ENCODE results near the gene TRIM59. TPM values are rescaled to one million over a fixed set of nuclear protein-coding genes. Genes with fewer than 3 reads are reported as not detected.

Gene TRIM59, protein sequence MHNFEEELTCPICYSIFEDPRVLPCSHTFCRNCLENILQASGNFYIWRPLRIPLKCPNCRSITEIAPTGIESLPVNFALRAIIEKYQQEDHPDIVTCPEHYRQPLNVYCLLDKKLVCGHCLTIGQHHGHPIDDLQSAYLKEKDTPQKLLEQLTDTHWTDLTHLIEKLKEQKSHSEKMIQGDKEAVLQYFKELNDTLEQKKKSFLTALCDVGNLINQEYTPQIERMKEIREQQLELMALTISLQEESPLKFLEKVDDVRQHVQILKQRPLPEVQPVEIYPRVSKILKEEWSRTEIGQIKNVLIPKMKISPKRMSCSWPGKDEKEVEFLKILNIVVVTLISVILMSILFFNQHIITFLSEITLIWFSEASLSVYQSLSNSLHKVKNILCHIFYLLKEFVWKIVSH
- 0.90 TPM for polyA plus RNA-seq (2012; ENCODE audit: insufficient read length, low read depth)

DNA sequence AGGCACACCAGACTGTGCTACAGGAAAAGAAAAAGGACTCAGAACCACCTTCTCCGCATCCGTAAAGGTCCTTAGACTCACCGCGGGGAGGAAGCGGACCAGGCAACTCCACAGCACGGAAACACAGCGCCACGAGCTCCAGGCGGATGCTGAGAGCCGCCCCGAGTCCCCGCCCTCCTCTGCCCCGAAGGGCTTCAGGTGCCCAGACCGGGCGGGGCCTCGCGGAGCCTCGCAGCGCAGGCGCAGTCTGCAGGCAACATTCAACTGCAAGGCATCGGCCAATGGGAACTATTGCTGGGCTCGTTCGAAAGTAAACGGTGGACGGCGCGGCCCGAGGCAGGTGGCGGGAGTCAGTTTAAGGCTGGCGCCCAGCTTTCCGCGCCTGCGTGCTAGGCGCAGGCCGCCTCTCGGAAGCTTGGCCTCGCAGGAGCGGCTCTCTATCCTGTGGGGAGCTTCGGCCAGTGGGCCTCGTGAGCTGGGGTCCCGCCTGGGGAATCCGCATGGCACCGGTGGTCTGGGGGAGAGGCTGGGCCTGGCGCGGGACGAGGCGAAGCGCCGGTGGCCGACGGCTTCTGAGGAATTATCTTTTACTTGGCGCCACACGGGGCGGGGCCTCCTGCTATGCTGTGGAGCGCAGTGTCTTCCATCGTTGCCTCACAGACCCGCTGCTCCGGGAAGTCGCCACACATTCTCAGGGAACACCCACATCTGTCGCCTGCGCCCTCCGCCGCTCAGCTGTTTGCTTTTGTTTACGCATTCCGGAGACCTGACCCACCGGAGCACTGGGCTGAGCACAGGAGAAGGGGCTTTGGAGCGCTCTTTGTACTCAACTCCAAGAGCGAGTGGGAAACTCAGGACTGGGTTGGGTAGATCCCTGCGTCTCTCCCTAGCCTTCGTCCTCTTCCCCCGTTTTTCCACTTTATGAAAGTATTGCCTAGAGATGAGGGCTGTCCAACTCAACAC lies at the start of gene TRIM59:
TSS of gene TRIM59 (minus strand) at position 151 of the 963 bp plus-strand sequence. CDS start 10,603 bp downstream, outside the sequence.
- peak; percentile 38 for TF ChIP-seq FOXP2 (optimal IDR thresholded peaks at IDR 0.05; ENCODE audit: borderline replicate concordance, extremely low read depth, extremely low read length, insufficient read depth)
- no peak for TF ChIP-seq SIN3A (IDR thresholded peaks at IDR 0.05; ENCODE audit: borderline replicate concordance, insufficient read depth, low read length)
- TF ChIP-seq, protein P1, sequence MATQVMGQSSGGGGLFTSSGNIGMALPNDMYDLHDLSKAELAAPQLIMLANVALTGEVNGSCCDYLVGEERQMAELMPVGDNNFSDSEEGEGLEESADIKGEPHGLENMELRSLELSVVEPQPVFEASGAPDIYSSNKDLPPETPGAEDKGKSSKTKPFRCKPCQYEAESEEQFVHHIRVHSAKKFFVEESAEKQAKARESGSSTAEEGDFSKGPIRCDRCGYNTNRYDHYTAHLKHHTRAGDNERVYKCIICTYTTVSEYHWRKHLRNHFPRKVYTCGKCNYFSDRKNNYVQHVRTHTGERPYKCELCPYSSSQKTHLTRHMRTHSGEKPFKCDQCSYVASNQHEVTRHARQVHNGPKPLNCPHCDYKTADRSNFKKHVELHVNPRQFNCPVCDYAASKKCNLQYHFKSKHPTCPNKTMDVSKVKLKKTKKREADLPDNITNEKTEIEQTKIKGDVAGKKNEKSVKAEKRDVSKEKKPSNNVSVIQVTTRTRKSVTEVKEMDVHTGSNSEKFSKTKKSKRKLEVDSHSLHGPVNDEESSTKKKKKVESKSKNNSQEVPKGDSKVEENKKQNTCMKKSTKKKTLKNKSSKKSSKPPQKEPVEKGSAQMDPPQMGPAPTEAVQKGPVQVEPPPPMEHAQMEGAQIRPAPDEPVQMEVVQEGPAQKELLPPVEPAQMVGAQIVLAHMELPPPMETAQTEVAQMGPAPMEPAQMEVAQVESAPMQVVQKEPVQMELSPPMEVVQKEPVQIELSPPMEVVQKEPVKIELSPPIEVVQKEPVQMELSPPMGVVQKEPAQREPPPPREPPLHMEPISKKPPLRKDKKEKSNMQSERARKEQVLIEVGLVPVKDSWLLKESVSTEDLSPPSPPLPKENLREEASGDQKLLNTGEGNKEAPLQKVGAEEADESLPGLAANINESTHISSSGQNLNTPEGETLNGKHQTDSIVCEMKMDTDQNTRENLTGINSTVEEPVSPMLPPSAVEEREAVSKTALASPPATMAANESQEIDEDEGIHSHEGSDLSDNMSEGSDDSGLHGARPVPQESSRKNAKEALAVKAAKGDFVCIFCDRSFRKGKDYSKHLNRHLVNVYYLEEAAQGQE (IDR thresholded peaks at IDR 0.05; ENCODE audit: insufficient read depth in 1 of 2, low read depth in 2 of 2, low read length in 2 of 2) = 0 out of 4 replicates have a peak, but pooled peaks of 1 of the 2 experiments have one; percentile 31
- TF ChIP-seq POLR2AphosphoS5 (IDR thresholded peaks at IDR 0.05; ENCODE audit: low read depth, low read length) = peak; percentile 78
- TF ChIP-seq TAF1 (IDR thresholded peaks at IDR 0.05; ENCODE audit: borderline replicate concordance, insufficient read depth, low read length) = peak; percentile 54; the same call in 1 of the 2 replicates

DNA sequence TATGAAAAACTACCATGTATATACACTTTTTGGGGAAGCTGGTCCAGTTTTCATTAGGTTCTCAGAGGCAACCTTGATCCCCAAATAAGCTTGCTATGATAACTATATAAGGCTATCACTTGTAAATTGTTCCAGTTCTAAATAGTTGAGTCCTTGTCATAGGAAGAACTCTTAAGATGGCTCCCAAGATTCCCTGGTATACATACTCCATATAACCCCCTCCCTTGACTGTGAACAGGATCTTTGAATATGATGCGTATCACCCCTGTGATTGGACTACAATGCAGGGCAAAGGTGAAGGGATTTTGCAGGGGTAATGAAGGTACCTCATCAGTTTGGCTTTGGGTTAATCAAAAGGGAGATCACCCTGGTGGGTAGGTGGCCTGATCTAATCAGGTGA lies 48.6 kb upstream of the TRIM59 start:
- no peak for TF ChIP-seq TAF1 (IDR thresholded peaks at IDR 0.05; ENCODE audit: borderline replicate concordance, insufficient read depth, low read length)
- TF ChIP-seq POLR2AphosphoS5 (IDR thresholded peaks at IDR 0.05; ENCODE audit: low read depth, low read length) = no peak
- no peak for TF ChIP-seq FOXP2 (optimal IDR thresholded peaks at IDR 0.05; ENCODE audit: borderline replicate concordance, extremely low read depth, extremely low read length, insufficient read depth)
- TF ChIP-seq SIN3A (IDR thresholded peaks at IDR 0.05; ENCODE audit: borderline replicate concordance, insufficient read depth, low read length) = no peak

DNA sequence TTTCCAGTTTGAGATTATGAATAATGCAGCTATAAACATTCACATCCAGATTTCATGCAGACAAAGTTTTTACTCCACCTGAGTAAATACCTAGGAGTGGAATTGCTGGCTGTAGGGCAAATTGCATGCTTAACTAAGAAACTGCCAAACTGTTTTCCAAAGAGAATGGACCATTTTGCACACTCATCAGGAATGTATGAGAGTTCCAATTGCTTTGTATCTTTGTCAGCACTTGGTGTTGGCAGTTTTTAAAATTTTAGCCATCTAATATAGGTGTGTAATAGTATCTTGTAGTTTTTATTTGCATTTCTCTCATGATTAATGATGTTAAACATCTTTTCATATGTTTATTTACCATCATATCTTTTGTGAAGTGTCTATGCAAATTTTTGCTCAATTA lies 40.6 kb upstream of the TRIM59 start:
- TF ChIP-seq FOXP2 (optimal IDR thresholded peaks at IDR 0.05; ENCODE audit: borderline replicate concordance, extremely low read depth, extremely low read length, insufficient read depth) = no peak
- no peak for TF ChIP-seq SIN3A (IDR thresholded peaks at IDR 0.05; ENCODE audit: borderline replicate concordance, insufficient read depth, low read length)
- no peak for TF ChIP-seq POLR2AphosphoS5 (IDR thresholded peaks at IDR 0.05; ENCODE audit: low read depth, low read length)
- TF ChIP-seq TAF1 (IDR thresholded peaks at IDR 0.05; ENCODE audit: borderline replicate concordance, insufficient read depth, low read length) = no peak
- TF ChIP-seq, protein P1 (IDR thresholded peaks at IDR 0.05; ENCODE audit: insufficient read depth in 1 of 2, low read depth in 2 of 2, low read length in 2 of 2) = no peak

DNA sequence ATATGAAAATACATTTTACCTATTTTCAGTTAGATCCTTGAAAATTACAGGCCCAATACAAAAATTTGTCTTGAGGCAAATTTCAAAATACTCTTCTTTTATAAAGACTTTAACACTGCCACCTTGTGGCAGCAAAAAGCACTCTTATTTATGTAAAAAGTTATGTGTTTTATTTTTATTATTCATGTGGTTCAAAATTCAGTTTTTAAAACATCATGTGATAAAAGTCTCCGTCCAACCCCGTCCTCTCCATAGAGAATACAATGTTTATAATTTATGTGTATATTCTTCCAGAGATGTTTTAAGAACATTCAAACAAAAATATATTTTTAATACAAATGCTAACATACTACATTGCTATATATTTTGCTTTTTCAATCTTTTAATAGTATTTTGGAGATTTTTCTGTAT lies 36.9 kb upstream of the TRIM59 start:
- TF ChIP-seq POLR2AphosphoS5 (IDR thresholded peaks at IDR 0.05; ENCODE audit: low read depth, low read length) (no peak), SIN3A (IDR thresholded peaks at IDR 0.05; ENCODE audit: borderline replicate concordance, insufficient read depth, low read length) (no peak), TAF1 (IDR thresholded peaks at IDR 0.05; ENCODE audit: borderline replicate concordance, insufficient read depth, low read length) (no peak), FOXP2 (optimal IDR thresholded peaks at IDR 0.05; ENCODE audit: borderline replicate concordance, extremely low read depth, extremely low read length, insufficient read depth) (no peak)
- TF ChIP-seq, protein P1 (IDR thresholded peaks at IDR 0.05; ENCODE audit: insufficient read depth in 1 of 2, low read depth in 2 of 2, low read length in 2 of 2) = no peak

DNA sequence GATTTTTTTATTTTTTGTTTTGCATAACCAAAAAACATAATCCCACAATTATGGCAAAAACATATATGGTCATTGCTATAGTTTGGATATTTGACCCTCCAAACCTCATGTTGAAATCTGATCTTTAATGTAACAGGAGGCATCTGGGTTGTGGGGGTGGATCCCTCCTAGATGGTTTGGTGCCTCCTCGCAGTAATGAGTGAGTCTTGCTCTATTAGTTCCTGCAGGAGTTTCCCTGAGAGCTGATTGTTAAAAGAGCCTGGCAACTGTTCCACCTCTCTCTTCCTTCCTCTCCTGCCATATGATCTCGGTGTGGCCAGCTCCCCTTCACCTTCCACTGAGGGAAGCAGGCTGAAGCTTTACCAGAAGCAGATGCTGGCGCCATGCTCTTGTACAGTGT lies 33.2 kb upstream of the TRIM59 start:
- TF ChIP-seq TAF1 (IDR thresholded peaks at IDR 0.05; ENCODE audit: borderline replicate concordance, insufficient read depth, low read length) = no peak
- TF ChIP-seq, protein P1 (IDR thresholded peaks at IDR 0.05; ENCODE audit: insufficient read depth in 1 of 2, low read depth in 2 of 2, low read length in 2 of 2) = no peak
- TF ChIP-seq FOXP2 (optimal IDR thresholded peaks at IDR 0.05; ENCODE audit: borderline replicate concordance, extremely low read depth, extremely low read length, insufficient read depth) = no peak
- TF ChIP-seq POLR2AphosphoS5 (IDR thresholded peaks at IDR 0.05; ENCODE audit: low read depth, low read length) = no peak
- TF ChIP-seq SIN3A (IDR thresholded peaks at IDR 0.05; ENCODE audit: borderline replicate concordance, insufficient read depth, low read length) = no peak

All from PFSK-1 (cell line).